GM18870 (cell line): ENCODE results near the gene RGS9BP.
"Not testable (repeated sequence)": the region's sequence is repeated elsewhere in the genome, so short reads cannot be mapped to it uniquely, and the experiment has no call there.

ENCODE experiments used
- ATAC-seq: cut with Tn5 transposase; IDR thresholded peaks from one replicate; pipeline ENCODE4 v1.9.1; 2021; ENCODE audit warnings: moderate library complexity; ENCODE audit not compliant: unreplicated experiment

RGS9BP gene

GRCh38 chr19:32671883-32672593 lies 3.6 kb upstream of the RGS9BP start:
- ATAC-seq, result no peak

- no peak for ATAC-seq
Observed at GRCh38 chr19:32672841-32673240, 2.8 kb upstream of the RGS9BP start.

- no peak for ATAC-seq
Observed at GRCh38 chr19:32673573-32673972, 2.1 kb upstream of the RGS9BP start.

- no peak for ATAC-seq
Observed at GRCh38 chr19:32674153-32674930, 1.3 kb upstream of the RGS9BP start.

- peak; percentile 98 for ATAC-seq
Observed at GRCh38 chr19:32674931-32675719, 523 bp upstream of the RGS9BP start, which contains the start of gene ANKRD27. Gene ANKRD27, minus strand, starts transcription at chr19:32675180. Its CDS starts 16,165 bp downstream, at chr19:32659015.

GRCh38 chr19:32676186-32676894 lies 692 bp downstream of the RGS9BP start:
- no peak for ATAC-seq

GRCh38 chr19:32676895-32677359 lies 1.3 kb downstream of the RGS9BP start:
- no peak for ATAC-seq

- no peak for ATAC-seq
Observed at GRCh38 chr19:32677657-32678056, 2.0 kb downstream of the RGS9BP start.

GRCh38 chr19:32680986-32681385 lies 5.3 kb downstream of the RGS9BP start:
- ATAC-seq, result no peak

GRCh38 chr19:32682317-32682716 lies 6.7 kb downstream of the RGS9BP start:
- no peak for ATAC-seq

GRCh38 chr19:32686847-32687475 lies 11.3 kb downstream of the RGS9BP start:
- no peak for ATAC-seq

GRCh38 chr19:32687681-32688080 lies 12.0 kb downstream of the RGS9BP start:
- ATAC-seq, result no peak

GRCh38 chr19:32688311-32688710 lies 12.7 kb downstream of the RGS9BP start:
- ATAC-seq, result no peak

- peak; percentile 70 for ATAC-seq
Observed at GRCh38 chr19:32691291-32691951, 15.8 kb downstream of the RGS9BP start, which contains the start of gene NUDT19. Gene NUDT19, plus strand, starts transcription at chr19:32691821. Its CDS starts 140 bp downstream, at chr19:32691961.

- ATAC-seq, result peak; percentile 31
Observed at GRCh38 chr19:32691952-32692726, 16.5 kb downstream of the RGS9BP start.

GRCh38 chr19:32692727-32693061 lies 17.0 kb downstream of the RGS9BP start:
- ATAC-seq, result no peak

- ATAC-seq, result not testable (repeated sequence)
Observed at GRCh38 chr19:32693151-32694108, 17.8 kb downstream of the RGS9BP start.

GRCh38 chr19:32694316-32694715 lies 18.7 kb downstream of the RGS9BP start:
- not testable (repeated sequence) for ATAC-seq
